Hepatocyte (in vitro differentiated cells): ENCODE measurements around the gene NBPF11.

Experiments used
- EZH2 ChIP-seq: fragments of 200-600 bp; sonication (generic); IDR thresholded peaks from 2 replicates; pipeline ENCODE4 v1.6.1; 2016; ENCODE audit warnings: antibody characterized with exemption, mild to moderate bottlenecking, borderline replicate concordance
- EZH2phosphoT487 ChIP-seq: fragments of 200-600 bp; sonication (generic); IDR thresholded peaks from one replicate; pipeline ENCODE4 v1.6.1; 2018; ENCODE audit warnings: antibody characterized with exemption, mild to moderate bottlenecking, low read depth, moderate library complexity; ENCODE audit not compliant: unreplicated experiment, severe bottlenecking
- TF ChIP-seq, protein P1 (sequence below): fragments of 200-600 bp; sonication (generic); IDR thresholded peaks from 2 replicates; pipeline ENCODE4 v1.5.1; 2016; ENCODE audit warnings: antibody characterized with exemption, mild to moderate bottlenecking; ENCODE audit not compliant: poor library complexity

DNA sequence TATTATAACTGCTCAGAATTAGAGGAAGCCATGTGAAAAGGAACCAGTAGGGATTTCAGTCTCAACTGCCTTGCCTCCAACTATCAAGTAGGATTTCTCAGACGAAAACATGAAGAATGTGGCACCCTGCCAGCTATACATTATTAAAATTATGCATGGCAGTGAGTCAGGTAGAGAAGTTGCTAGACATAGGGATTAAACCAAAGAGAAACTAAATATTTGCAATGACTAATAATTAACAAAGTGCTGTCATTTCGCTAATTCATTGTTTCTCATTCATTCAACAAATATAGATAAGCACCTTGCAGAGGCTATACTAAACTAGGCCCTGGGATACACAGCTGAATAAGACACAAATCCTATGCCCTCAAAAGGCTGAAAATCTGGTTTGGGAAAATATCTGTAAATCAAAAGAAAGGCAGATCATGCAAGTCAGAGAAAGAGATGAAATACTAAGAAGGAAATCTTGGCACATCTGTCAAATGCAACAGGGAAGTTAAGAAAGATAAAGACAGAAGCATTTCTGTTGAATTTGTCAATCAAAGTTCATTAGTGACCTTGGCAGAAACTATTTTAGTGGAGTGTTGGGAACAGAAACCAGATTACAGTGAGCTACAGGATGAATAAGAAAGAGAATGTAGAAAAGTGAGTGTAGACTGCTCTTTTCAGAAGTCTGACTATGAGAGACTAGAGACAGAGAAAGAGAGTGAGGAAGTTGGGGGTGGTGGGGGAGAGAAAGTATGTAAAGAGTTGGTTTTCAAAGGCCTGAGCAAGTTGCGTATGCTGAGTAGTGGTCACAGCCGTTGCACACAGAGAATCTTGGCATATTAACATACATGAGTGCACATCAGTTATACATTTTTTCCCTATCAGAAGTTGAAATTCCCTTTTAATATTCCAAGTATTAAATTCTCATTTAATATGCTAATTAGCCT, 14.7 kb upstream of the NBPF11 start:
- TF ChIP-seq, protein P1, sequence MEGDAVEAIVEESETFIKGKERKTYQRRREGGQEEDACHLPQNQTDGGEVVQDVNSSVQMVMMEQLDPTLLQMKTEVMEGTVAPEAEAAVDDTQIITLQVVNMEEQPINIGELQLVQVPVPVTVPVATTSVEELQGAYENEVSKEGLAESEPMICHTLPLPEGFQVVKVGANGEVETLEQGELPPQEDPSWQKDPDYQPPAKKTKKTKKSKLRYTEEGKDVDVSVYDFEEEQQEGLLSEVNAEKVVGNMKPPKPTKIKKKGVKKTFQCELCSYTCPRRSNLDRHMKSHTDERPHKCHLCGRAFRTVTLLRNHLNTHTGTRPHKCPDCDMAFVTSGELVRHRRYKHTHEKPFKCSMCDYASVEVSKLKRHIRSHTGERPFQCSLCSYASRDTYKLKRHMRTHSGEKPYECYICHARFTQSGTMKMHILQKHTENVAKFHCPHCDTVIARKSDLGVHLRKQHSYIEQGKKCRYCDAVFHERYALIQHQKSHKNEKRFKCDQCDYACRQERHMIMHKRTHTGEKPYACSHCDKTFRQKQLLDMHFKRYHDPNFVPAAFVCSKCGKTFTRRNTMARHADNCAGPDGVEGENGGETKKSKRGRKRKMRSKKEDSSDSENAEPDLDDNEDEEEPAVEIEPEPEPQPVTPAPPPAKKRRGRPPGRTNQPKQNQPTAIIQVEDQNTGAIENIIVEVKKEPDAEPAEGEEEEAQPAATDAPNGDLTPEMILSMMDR, result no peak
- TF ChIP-seq EZH2, result no peak
- no peak for TF ChIP-seq EZH2phosphoT487
